ENCODE data around the gene LRRC4C.

DNA sequence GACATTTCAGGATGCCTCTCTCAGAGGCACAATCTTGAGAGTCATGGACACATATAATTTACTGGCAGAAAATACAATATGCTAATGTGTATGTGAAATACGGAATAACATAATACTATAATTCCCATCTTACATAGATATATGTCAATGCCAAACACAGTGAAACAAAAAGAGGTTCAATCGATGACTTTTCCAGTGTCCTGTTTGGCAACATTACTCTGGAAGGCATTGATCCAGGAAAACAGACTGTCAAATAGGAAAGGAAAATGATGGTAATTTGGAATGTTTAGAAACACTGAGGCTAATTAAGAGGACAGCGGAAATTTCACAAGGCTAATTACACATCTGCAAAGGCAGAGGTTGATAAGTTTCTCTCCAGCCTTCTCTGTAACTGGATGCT, 942.3 kb downstream of the LRRC4C start:
- TF ChIP-seq TAF1 (IDR thresholded peaks at IDR 0.05; ENCODE audit: low read depth, low read length), result no peak
- TF ChIP-seq POLR2A (IDR thresholded peaks at IDR 0.05; ENCODE audit: low read depth, low read length), result no peak

All from GM12891 (cell line).